Spleen (tissue), 7 donors: ENCODE data around the gene CXCL3.

ENCODE experiments used
- CTCF ChIP-seq, 11 experiments: fragments of 200-600 bp in 7 of 11; fragments of 450-650 bp in 4 of 11; sonication (generic) in 4 of 11; IDR thresholded peaks in 8 of 11; conservative IDR thresholded peaks in 3 of 11; 1 replicate in 7 of 11; 2 replicates in 4 of 11; pipeline versions ENCODE4 v1.4.0 to v1.8.0; 2016 to 2021; ENCODE audit warnings: antibody characterized with exemption in 11 of 11, inconsistent platforms in 4 of 11, mild to moderate bottlenecking in 1 of 11
- POLR2A ChIP-seq, 3 donors: fragments of 450-650 bp; IDR thresholded peaks; one replicate each; pipeline ENCODE4 v1.5.1; 2017; ENCODE audit warnings: antibody characterized with exemption in 3 of 3, mild to moderate bottlenecking in 1 of 3
- POLR2AphosphoS5 ChIP-seq, 3 donors: sonication (generic); formaldehyde crosslinking; IDR thresholded peaks; one replicate each; pipeline ENCODE4 v1.5.1; 2017; ENCODE audit warnings: antibody characterized with exemption in 3 of 3
- donor health status: DM: no; HTN: no; CAD: no; lungs with moderate emphysema.
- donor health status: DM: no; HTN: no; CAD: no.
- donor health status: DM: no; HTN: no; CAD: no.

- TF ChIP-seq CTCF (IDR thresholded peaks at IDR 0.05 in 8 of 11, conservative IDR thresholded peaks at IDR 0.05 in 3 of 11) (no peak), POLR2A (IDR thresholded peaks at IDR 0.05) (no peak), POLR2AphosphoS5 (IDR thresholded peaks at IDR 0.05) (no peak)
Observed at GRCh38 chr4:74062953-74063352, 24.5 kb upstream of the CXCL3 start.
